Osteocyte (in vitro differentiated cells): ENCODE results near the gene DHRS7B. TPM values are rescaled to one million over a fixed set of nuclear protein-coding genes. Genes with fewer than 3 reads are reported as not detected.

Experiments used
- DNase-seq: peaks from one replicate; pipeline ENCODE4 v3.0.0; 2021; ENCODE audit warnings: mixed read lengths; ENCODE audit not compliant: unreplicated experiment; ENCODE audit errors: extremely low spot score
- H3K27ac Mint-ChIP-seq: one replicate; pipeline ENCODE4 v1.8.0; 2021; ENCODE audit warnings: mild to moderate bottlenecking, mixed read lengths; ENCODE audit not compliant: unreplicated experiment
- H3K27me3 Mint-ChIP-seq: one replicate; pipeline ENCODE4 v1.8.0; 2021; ENCODE audit warnings: mixed read lengths; ENCODE audit not compliant: unreplicated experiment
- H3K36me3 Mint-ChIP-seq: one replicate; pipeline ENCODE4 v1.8.0; 2021; ENCODE audit warnings: mixed read lengths; ENCODE audit not compliant: unreplicated experiment
- H3K4me1 Mint-ChIP-seq: one replicate; pipeline ENCODE4 v1.8.0; 2021; ENCODE audit warnings: mixed read lengths; ENCODE audit not compliant: unreplicated experiment
- H3K4me3 Mint-ChIP-seq: one replicate; pipeline ENCODE4 v1.8.0; 2021; ENCODE audit warnings: mild to moderate bottlenecking, moderate library complexity, mixed read lengths; ENCODE audit not compliant: unreplicated experiment
- H3K9me3 Mint-ChIP-seq: one replicate; pipeline ENCODE4 v1.8.0; 2021; ENCODE audit warnings: mixed read lengths; ENCODE audit not compliant: unreplicated experiment
- total RNA-seq: library from RNA; stranded (reverse); gene quantifications from 2 replicates; pipeline ENCODE4 v1.2.1, GENCODE V29; 2021
- TF ChIP-seq, protein P1 (sequence below): fragments of 200-600 bp; sonication (generic); IDR thresholded peaks from 2 replicates; pipeline ENCODE4 v1.5.0; 2021; ENCODE audit warnings: antibody characterized with exemption, mild to moderate bottlenecking, moderate library complexity

The DHRS7B gene
- total RNA-seq, 1 donor from 2014 or later = 15.7 TPM

DNA sequence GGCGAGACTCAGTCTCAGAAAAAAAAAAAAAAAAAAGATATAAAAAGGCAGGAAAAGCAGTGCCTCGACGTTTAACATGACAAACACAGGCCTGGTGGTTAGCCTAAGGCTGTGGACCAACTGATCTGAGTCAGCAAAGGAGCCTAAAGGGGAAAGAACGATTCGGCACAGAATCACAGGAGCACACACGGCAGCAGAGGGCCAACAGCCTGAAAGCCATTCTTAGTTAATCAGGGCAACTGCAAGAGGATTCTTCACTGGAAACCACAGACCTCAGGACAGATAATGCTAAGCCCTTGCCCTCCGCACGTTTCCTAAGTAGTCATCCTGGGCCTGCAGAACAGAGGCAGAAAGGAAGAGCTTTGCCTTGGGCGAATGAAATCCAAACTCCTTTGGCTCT is 72.5 kb downstream of the DHRS7B start:
- DNase-seq = no peak
- H3K27ac Mint-ChIP-seq = peak overlapping the region; percentile 59
- TF ChIP-seq, protein P1, sequence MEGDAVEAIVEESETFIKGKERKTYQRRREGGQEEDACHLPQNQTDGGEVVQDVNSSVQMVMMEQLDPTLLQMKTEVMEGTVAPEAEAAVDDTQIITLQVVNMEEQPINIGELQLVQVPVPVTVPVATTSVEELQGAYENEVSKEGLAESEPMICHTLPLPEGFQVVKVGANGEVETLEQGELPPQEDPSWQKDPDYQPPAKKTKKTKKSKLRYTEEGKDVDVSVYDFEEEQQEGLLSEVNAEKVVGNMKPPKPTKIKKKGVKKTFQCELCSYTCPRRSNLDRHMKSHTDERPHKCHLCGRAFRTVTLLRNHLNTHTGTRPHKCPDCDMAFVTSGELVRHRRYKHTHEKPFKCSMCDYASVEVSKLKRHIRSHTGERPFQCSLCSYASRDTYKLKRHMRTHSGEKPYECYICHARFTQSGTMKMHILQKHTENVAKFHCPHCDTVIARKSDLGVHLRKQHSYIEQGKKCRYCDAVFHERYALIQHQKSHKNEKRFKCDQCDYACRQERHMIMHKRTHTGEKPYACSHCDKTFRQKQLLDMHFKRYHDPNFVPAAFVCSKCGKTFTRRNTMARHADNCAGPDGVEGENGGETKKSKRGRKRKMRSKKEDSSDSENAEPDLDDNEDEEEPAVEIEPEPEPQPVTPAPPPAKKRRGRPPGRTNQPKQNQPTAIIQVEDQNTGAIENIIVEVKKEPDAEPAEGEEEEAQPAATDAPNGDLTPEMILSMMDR = no peak

DNA sequence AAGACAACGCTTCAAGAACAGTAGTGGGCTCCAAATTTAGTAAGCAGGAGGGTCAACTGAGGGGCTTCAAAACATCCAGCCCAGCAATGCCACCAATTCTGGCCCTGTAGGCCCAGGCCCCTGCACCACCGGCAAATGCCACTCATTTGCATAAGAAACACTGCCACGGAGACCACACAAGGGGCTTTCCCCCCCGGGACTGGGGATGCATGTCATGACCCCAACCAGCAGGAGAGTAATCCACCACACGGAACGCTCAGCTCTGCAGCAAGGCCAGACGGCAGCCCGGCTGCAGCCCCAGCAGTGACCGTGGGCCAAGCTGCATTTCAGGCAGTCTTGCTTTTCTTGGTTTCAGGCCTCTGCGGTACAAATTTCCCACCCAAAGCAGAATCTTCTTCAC is 73.1 kb downstream of the DHRS7B start:
- Mint-ChIP-seq H3K9me3 (no peaks in the 10 kb centered on the region), H3K4me3 (no peak overlapping the region), H3K4me1 (peaks cover 14% of the 10 kb centered on the region), H3K36me3 (peaks cover 18% of the 10 kb centered on the region), H3K27me3 (no peaks in the 10 kb centered on the region), H3K27ac (peak overlapping the region; percentile 9)
- DNase-seq = no peak
- TF ChIP-seq, protein P1 = no peak

More for the DNA sequence above, 72.5 kb downstream of the DHRS7B start:
- Mint-ChIP-seq H3K4me3 (no peak overlapping the region), H3K9me3 (no peaks in the 10 kb centered on the region), H3K36me3 (peaks cover 18% of the 10 kb centered on the region), H3K27me3 (no peaks in the 10 kb centered on the region), H3K4me1 (peaks cover 19% of the 10 kb centered on the region)

DNA sequence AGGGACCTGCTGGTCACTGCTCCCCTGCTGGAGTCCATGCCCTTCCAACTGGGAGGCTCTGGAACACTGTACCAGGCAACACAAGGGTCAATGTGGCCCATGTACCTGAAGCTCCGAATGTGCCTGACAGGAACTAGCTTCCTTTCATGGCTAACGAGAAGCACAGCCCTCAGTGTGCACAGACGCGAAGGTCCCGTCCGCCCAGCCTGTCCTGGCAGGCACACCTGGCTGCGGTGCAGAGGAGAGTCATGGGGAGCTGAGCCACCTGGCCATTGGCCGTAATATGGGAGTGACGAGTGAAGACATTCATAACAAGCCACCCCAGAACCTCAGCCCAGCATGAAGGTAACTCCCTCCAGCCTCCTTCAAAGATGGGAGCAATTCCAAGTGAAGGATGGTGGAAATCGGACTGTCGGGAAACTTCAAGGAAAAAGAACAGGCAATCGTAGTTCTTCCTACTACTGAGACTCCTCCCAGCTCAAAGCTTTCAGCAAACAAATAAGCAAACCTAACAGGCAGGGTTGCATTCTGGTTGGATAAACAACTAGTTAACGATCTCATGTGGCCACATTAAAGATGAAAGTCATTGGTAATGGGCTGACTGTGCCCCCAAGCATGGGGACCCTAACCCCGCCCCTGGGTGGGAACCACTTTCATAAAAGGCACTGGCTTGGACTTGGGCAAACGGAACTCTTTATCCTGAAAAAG is 74.0 kb downstream of the DHRS7B start:
- Mint-ChIP-seq H3K9me3 (no peaks in the 10 kb centered on the region), H3K27ac (peak overlapping the region; percentile 9), H3K36me3 (peaks cover 18% of the 10 kb centered on the region), H3K4me1 (peaks cover 12% of the 10 kb centered on the region), H3K27me3 (no peaks in the 10 kb centered on the region), H3K4me3 (no peak overlapping the region)
- no peak for DNase-seq
- TF ChIP-seq, protein P1 = no peak

DNA sequence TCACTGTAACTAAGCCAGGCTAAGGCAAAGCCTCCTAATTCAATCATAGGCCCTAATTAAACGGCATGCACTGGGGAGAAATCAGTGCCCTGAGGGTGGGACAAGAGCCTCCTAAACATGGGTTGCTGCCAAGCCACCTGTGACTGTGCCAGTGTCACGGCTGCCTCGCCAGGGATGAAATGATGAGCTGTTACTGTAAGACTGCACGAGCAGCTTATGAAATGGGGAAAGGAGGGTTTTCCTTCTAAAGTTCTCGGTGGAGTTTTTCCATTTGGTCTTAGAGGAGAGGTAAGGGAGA is 74.5 kb downstream of the DHRS7B start:
- Mint-ChIP-seq H3K27ac (no peak overlapping the region), H3K4me3 (no peak overlapping the region), H3K36me3 (peaks cover 18% of the 10 kb centered on the region), H3K27me3 (no peaks in the 10 kb centered on the region), H3K4me1 (peaks cover 12% of the 10 kb centered on the region), H3K9me3 (no peaks in the 10 kb centered on the region)
- TF ChIP-seq, protein P1 = no peak
- no peak for DNase-seq

DNA sequence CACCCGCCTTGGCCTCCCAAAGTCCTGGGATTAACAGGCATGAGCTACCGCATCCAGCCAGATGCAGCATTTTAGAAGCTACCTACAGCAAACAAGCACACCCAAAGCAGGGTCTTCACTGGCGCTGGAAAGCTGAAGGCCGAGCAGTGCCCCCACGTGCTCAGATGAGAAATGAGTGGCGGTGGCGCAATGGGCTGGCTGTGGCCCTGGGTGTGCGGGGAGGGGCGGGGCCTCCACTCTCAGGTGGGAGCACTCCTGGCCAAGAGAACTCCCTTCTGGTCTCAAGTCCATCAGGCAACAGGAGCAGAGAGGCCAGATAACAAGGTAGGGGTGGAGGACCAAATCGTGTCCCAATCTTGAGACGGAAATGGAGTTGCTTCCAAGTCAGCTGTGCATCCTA is 75.1 kb downstream of the DHRS7B start:
- H3K27ac Mint-ChIP-seq = no peak overlapping the region
- no peaks in the 10 kb centered on the region for H3K9me3 Mint-ChIP-seq
- no peaks in the 10 kb centered on the region for H3K27me3 Mint-ChIP-seq
- no peak for DNase-seq
- H3K4me1 Mint-ChIP-seq = peaks cover 12% of the 10 kb centered on the region
- H3K4me3 Mint-ChIP-seq = no peak overlapping the region
- TF ChIP-seq, protein P1 = no peak
- peaks cover 14% of the 10 kb centered on the region for H3K36me3 Mint-ChIP-seq
